HCT116 (cell line): ENCODE results near the gene ZNF213.

Experiments
- CTCF ChIP-seq, 3 experiments: fragments of 200-600 bp in 1 of 3; sonication (generic) in 1 of 3; IDR thresholded peaks in 2 of 3; conservative IDR thresholded peaks in 1 of 3; 2 replicates each; pipeline ENCODE4 v1.5.1; 2012 to 2017; ENCODE audit warnings: low read depth in 2 of 3, low read length in 2 of 3, antibody characterized with exemption in 1 of 3, borderline replicate concordance in 1 of 3, control low read depth in 1 of 3, mild to moderate bottlenecking in 1 of 3, mixed read lengths in 1 of 3, mixed run types in 1 of 3, moderate library complexity in 1 of 3; ENCODE audit not compliant: insufficient read depth in 1 of 3
- EGR1 ChIP-seq: IDR thresholded peaks from 2 replicates; pipeline ENCODE4 v1.6.1; 2012; ENCODE audit warnings: low read depth
- ELF1 ChIP-seq: IDR thresholded peaks from 2 replicates; pipeline ENCODE4 v1.6.1; 2012; ENCODE audit warnings: low read depth, borderline replicate concordance
- EZH2 ChIP-seq: fragments of 200-600 bp; sonication (generic); IDR thresholded peaks from 2 replicates; pipeline ENCODE4 v1.6.1; 2017; ENCODE audit warnings: antibody characterized with exemption, mixed run types
- JUND ChIP-seq: IDR thresholded peaks from 2 replicates; pipeline ENCODE4 v1.6.1; 2012
- POLR2A ChIP-seq: IDR thresholded peaks from 2 replicates; pipeline ENCODE4 v1.7.0; 2011; ENCODE audit warnings: borderline replicate concordance; ENCODE audit not compliant: insufficient read depth, insufficient read length; ENCODE audit errors: extremely low read depth
- POLR2AphosphoS5 ChIP-seq: IDR thresholded peaks from 2 replicates; pipeline ENCODE4 v1.6.1; 2011; ENCODE audit warnings: mild to moderate bottlenecking, low read depth, low read length, moderate library complexity
- RAD21 ChIP-seq: IDR thresholded peaks from 2 replicates; pipeline ENCODE4 v1.6.1; 2012; ENCODE audit warnings: low read depth, mild to moderate bottlenecking
- SIN3A ChIP-seq: IDR thresholded peaks from 2 replicates; pipeline ENCODE4 v1.6.1; 2012; ENCODE audit warnings: low read depth
- SP1 ChIP-seq: IDR thresholded peaks from 2 replicates; pipeline ENCODE4 v1.6.1; 2012; ENCODE audit warnings: low read depth
- YY1 ChIP-seq: IDR thresholded peaks from 2 replicates; pipeline ENCODE4 v1.6.1; 2011; ENCODE audit warnings: low read length, low read depth, moderate library complexity, mild to moderate bottlenecking; ENCODE audit not compliant: insufficient replicate concordance; ENCODE audit errors: extremely low read depth
- ZFX ChIP-seq: fragments of 450-650 bp; IDR thresholded peaks from 2 replicates; pipeline ENCODE4 v1.6.1; 2017
- ZNF274 ChIP-seq: fragments of 200-500 bp; sonication (Bioruptor generic); IDR thresholded peaks from 2 replicates; pipeline ENCODE4 v1.6.1; 2014; ENCODE audit warnings: mild to moderate bottlenecking, low read depth, low read length, inconsistent platforms
- TF ChIP-seq, protein P1 (sequence below): IDR thresholded peaks from 2 replicates; pipeline ENCODE4 v1.6.1; 2012

DNA sequence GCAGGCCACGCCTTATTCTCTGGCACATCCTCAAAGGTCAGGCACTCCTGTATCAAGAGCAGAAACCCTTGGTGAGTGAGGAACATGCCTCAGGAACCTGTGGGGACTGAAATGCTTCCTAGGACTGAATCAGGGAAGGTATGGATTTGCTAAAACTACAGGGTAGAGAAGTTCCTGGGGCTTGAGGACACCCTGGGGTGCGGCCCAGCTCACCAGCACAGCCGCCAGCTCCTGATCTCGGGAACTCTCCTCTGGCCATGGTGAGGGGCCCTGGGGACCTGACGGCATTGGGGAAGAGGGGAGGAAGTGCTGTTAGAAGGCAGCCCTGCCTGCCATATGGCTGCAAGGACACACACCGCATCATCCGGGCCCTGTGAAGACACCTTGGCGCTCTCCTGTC, 43.3 kb upstream of the ZNF213 start:
- TF ChIP-seq CTCF (IDR thresholded peaks at IDR 0.05 in 2 of 3, conservative IDR thresholded peaks at IDR 0.05 in 1 of 3; ENCODE audit: borderline replicate concordance in 1 of 3, insufficient read depth in 1 of 3, low read depth in 2 of 3, low read length in 2 of 3) (no peak), SP1 (no peak), POLR2AphosphoS5 (no peak), ZFX (no peak), POLR2A (no peak), ZNF274 (no peak), EGR1 (no peak), YY1 (no peak), RAD21 (no peak), JUND (no peak), EZH2 (no peak), ELF1 (no peak), SIN3A (no peak)
- TF ChIP-seq, protein P1, sequence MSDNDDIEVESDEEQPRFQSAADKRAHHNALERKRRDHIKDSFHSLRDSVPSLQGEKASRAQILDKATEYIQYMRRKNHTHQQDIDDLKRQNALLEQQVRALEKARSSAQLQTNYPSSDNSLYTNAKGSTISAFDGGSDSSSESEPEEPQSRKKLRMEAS, result no peak
